Activated CD4-positive, alpha-beta T cell treated with anti-CD3 and anti-CD28 coated beads, Interleukin-10, Interleukin-2, amounts not matched to agents 100 ng/mL and 50 ng/mL, durations not matched to agents 16 hours and 8 hours (primary cell): ENCODE measurements around the gene NATD1.
A peak's percentile ranks its signal among the peaks of the same experiment; 100 is the strongest.
"Not testable (repeated sequence)": the region's sequence is repeated elsewhere in the genome, so short reads cannot be mapped to it uniquely, and the experiment has no call there.

Experiments
- DNase-seq: peaks from one replicate; pipeline ENCODE4 v3.0.0-alpha.2; 2020

Gene NATD1

GRCh38 chr17:21243516-21244303, 9.5 kb downstream of the NATD1 start:
- no peak for DNase-seq

GRCh38 chr17:21242780-21243515, 10.3 kb downstream of the NATD1 start:
- no peak for DNase-seq

GRCh38 chr17:21242026-21242697, 11.0 kb downstream of the NATD1 start:
- no peak for DNase-seq

- DNase-seq, result no peak
Measured at GRCh38 chr17:21241564-21241963, 11.6 kb downstream of the NATD1 start.

GRCh38 chr17:21240369-21241055, 12.7 kb downstream of the NATD1 start:
- DNase-seq, result no peak

GRCh38 chr17:21239680-21240368, 13.4 kb downstream of the NATD1 start:
- peak; percentile 32 for DNase-seq

- DNase-seq, result no peak
Measured at GRCh38 chr17:21235921-21236320, 17.3 kb downstream of the NATD1 start.

- DNase-seq, result no peak
Measured at GRCh38 chr17:21233581-21234347, 19.4 kb downstream of the NATD1 start.

GRCh38 chr17:21232033-21232749, 21.0 kb downstream of the NATD1 start:
- no peak for DNase-seq

- DNase-seq, result no peak
Measured at GRCh38 chr17:21231533-21231932, 21.7 kb downstream of the NATD1 start.

GRCh38 chr17:21228845-21229244, 24.4 kb downstream of the NATD1 start:
- DNase-seq, result no peak

- DNase-seq, result no peak
Measured at GRCh38 chr17:21228111-21228510, 25.1 kb downstream of the NATD1 start.

GRCh38 chr17:21227277-21227676, 25.9 kb downstream of the NATD1 start:
- DNase-seq, result not testable (repeated sequence)

GRCh38 chr17:21223086-21223485, 30.1 kb downstream of the NATD1 start:
- no peak for DNase-seq

GRCh38 chr17:21218831-21219380, 34.3 kb downstream of the NATD1 start:
- no peak for DNase-seq

- DNase-seq, result peak; percentile 39
Measured at GRCh38 chr17:21218101-21218500, 35.1 kb downstream of the NATD1 start.

GRCh38 chr17:21217346-21217745, 35.9 kb downstream of the NATD1 start:
- no peak for DNase-seq

- peak; percentile 28 for DNase-seq
Measured at GRCh38 chr17:21215935-21216334, 37.3 kb downstream of the NATD1 start.

- no peak for DNase-seq
Measured at GRCh38 chr17:21214777-21215541, 38.3 kb downstream of the NATD1 start.
